GM06990 (cell line): ENCODE measurements around the gene FXYD6.

Source experiments
- DNase-seq: peaks from one replicate; pipeline ENCODE4 v3.0.0-alpha.2; 2011; ENCODE audit not compliant: insufficient read length; ENCODE audit errors: extremely low read depth
- H3K27me3 ChIP-seq: replicated peaks from 2 replicates; pipeline ENCODE4 v1.6.0; 2011; ENCODE audit warnings: low read length; ENCODE audit not compliant: control insufficient read depth, insufficient read depth
- H3K36me3 ChIP-seq: 2 replicates; pipeline ENCODE4 v1.5.1; 2011; ENCODE audit warnings: low read length; ENCODE audit not compliant: control insufficient read depth, insufficient read depth
- H3K4me3 ChIP-seq: replicated peaks from 2 replicates; pipeline ENCODE4 v1.5.1; 2011; ENCODE audit warnings: low read depth, mild to moderate bottlenecking, control low read depth, low read length
- CTCF ChIP-seq: IDR thresholded peaks from 2 replicates; pipeline ENCODE4 v1.5.1; 2011; ENCODE audit warnings: low read length, control low read depth, mild to moderate bottlenecking, inconsistent platforms; ENCODE audit not compliant: insufficient read depth, poor library complexity, severe bottlenecking

The FXYD6 gene

GRCh38 chr11:117917591-117918151 lies 41.2 kb upstream of the FXYD6 start:
- no peaks in the 10 kb centered on the region; the same call in 1 of the 2 replicates for H3K27me3 ChIP-seq
- TF ChIP-seq CTCF, result no peak
- no peaks in the 10 kb centered on the region for H3K36me3 ChIP-seq
- DNase-seq, result no peak
- H3K4me3 ChIP-seq, result no peak overlapping the region

GRCh38 chr11:117916956-117917355 lies 40.5 kb upstream of the FXYD6 start:
- Histone ChIP-seq H3K4me3 (no peak overlapping the region), H3K27me3 (no peaks in the 10 kb centered on the region; the same call in 1 of the 2 replicates), H3K36me3 (no peaks in the 10 kb centered on the region)
- DNase-seq, result no peak
- no peak for TF ChIP-seq CTCF

GRCh38 chr11:117915672-117916235 lies 39.3 kb upstream of the FXYD6 start:
- Histone ChIP-seq H3K4me3 (no peak overlapping the region), H3K27me3 (no peaks in the 10 kb centered on the region; the same call in 1 of the 2 replicates), H3K36me3 (no peaks in the 10 kb centered on the region)
- no peak for TF ChIP-seq CTCF
- no peak for DNase-seq

GRCh38 chr11:117914991-117915618 lies 38.6 kb upstream of the FXYD6 start:
- DNase-seq, result no peak
- H3K36me3 ChIP-seq, result no peaks in the 10 kb centered on the region
- no peak overlapping the region for H3K4me3 ChIP-seq
- H3K27me3 ChIP-seq, result no peaks in the 10 kb centered on the region; the same call in 1 of the 2 replicates
- TF ChIP-seq CTCF, result no peak

- Histone ChIP-seq H3K4me3 (no peak overlapping the region), H3K27me3 (no peaks in the 10 kb centered on the region; the same call in 1 of the 2 replicates), H3K36me3 (no peaks in the 10 kb centered on the region)
- no peak for TF ChIP-seq CTCF
- no peak for DNase-seq
These were observed 37.9 kb upstream of the FXYD6 start for GRCh38 chr11:117914398-117914761.
